GM21367 (cell line): ENCODE results near the gene RASL10A.
"Not testable (repeated sequence)": the region's sequence is repeated elsewhere in the genome, so short reads cannot be mapped to it uniquely, and the experiment has no call there.

ENCODE experiments used
- ATAC-seq: cut with Tn5 transposase; IDR thresholded peaks from one replicate; pipeline ENCODE4 v1.9.1; 2021; ENCODE audit not compliant: unreplicated experiment

RASL10A gene, protein sequence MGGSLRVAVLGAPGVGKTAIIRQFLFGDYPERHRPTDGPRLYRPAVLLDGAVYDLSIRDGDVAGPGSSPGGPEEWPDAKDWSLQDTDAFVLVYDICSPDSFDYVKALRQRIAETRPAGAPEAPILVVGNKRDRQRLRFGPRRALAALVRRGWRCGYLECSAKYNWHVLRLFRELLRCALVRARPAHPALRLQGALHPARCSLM

DNA sequence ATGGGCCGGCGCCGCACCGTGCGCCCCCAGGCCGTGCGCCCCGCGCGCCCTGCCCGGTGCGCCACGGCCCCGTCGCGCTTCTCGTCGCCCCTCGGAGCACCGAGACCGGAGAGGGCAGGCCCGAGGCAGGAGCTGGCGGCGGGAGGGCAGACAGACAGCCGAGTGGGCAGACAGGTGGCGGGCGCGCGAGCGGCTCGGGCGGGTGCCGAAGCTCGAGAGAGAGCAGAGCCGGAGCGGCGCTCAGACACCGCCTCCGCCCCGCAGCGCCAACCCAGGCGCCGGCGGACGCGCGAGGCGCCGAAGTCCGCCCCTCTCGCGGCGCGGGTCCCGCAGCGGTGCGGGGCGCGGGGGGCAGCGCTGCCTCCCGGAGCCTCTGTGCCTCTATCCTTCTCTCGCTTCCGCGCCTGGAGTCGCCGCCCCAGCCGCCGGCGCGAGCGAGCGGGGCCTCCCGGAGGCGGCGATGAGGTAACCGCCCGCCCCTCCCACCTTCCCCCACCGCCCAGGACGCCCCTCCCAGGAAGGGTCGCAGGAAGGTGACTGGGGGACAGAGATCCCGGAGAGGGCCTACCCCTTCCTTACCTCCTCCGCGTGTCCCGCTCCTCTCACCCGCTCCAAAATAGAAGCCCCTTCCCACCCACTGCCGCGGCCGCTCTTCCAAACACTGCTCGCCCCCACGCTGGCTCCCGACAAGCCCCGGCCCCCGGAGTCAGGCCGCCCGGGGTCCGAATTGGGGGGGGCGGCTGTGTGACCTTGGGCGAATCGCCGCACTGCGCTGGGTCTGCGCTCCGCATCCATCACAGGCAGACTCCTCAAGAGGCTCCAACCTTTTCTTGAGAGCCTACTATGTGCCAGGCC, at the start of gene RASL10A:
RASL10A (minus strand) TSS at position 412 of the 855 bp plus-strand sequence. CDS start 451 bp downstream, outside the sequence.
- ATAC-seq, result no peak

DNA sequence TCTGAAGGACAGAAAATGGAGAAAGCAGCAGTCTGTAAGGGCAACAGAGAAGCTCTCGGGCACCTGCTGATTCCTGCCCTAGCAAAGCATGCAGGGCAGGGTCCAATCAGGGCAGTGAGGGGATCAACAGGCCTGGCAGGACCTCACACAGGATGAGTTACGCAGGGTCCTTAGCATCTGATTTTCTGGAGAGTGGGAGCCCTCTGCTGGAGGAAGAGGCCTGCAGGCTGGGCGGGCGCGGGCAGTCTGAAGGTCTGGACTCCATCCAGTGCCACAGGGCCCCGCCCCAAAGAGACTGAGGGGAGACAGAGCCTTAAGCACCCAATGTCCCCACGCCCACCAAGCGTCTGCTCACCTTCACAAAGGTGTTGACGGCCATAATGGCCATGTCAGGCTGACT, 44.0 kb upstream of the RASL10A start:
- ATAC-seq, result no peak

DNA sequence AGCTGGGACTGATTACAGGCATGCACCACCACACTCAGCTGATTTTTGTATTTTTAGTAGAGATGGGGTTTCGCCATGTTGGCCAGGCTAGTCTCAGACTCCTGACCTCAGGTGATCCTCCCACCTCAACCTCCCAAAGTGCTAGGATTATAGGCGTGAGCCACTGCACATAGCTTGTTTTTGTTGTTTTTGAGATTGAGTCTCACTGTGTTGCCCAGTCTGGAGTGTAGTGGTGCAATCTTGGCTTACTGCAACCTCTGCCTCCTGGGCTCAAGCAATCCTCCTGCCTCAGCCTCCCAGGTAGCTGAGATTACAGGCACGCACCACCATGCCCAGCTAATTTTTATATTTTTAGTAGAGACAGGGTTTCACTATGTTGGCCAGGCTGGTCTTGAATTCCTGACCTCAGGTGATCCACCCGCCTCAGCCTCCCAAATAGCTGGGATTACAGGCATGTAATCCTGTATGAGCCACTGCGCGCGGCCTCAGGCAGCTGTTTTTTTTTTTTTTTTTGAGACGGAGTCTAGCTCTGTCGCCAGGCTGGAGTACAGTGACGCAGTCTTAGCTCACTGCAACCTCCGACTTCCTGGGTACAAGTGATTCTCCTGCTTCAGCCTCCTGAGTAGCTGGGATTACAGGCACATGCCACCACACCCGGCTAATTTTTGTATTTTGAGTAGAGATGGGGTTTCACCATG, 41.8 kb upstream of the RASL10A start:
- not testable (repeated sequence) for ATAC-seq

DNA sequence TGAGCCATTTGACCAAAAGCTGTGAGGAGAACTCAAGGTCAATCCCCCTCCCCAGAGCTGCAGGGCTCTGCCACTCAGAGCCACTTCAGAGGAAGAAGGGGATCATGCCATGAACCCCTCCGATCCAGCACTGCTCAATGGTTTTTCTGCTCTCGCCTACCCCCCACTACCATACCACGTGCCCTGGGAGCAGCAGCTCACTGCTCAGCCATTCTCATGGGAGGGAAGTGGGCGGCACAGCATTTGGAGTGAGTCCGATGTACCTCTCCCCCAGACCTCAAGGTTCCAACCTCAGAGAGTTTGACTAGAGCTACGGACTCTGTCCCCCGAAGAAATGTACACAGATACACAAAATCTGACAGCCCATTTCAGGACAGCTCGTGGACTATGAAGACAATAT, 38.4 kb upstream of the RASL10A start:
- no peak for ATAC-seq

DNA sequence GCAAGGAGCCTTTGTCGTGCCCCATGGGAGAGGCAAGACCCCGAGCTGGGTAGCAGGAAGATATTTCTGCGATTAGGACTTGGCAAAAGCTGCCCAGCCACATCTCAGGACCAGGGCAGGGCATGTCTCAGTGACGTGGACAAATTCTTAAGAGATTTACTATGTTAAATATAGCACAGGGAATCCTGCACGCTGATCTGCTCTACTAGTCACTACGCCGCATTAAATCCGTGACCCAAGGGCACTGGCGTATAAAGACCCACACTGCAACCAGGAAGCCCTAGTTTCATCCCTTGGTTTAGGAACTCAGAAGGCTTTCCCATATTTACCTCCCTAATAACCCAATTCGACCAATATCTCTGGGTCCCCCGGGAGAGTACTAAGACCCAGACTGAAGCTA, 37.8 kb upstream of the RASL10A start:
- no peak for ATAC-seq

DNA sequence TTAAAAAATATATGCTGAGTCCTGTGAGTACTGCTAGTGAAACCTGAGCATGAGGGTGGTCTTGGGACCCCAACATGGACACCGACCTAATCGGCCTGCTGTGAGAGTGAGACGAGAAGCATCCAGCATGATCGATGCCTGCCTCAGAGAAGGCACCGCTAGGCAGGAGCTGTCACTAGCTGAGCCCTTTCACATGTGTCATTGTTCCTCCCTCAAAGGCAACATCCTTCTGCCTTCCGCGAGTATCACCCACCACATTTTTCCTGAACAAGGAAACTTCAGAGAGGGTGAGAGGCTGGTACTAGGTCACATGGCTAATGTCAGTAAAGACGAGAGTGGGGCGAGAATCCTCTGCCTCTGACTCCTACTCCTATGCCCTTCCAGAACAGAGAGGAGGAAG, 37.3 kb upstream of the RASL10A start:
- no peak for ATAC-seq

DNA sequence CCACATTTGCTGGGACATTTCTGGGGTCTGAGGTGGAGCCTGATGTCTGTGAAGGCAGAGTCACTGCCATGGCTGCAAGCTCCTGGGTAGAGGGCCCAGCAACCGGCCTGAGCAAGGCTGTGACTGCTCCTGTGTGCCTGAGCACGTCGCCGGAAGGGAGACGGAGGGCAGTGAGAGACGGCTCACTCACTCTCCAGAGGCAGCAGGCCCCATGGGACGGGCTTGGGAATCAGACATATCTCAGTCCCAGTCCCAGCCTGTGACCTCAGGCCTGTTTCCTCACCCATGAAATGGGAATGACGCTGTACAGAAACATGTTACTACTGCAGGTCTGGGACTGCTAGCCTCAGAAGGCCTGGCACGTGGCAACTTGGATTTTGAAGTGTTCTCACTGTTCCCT, 36.4 kb upstream of the RASL10A start:
- no peak for ATAC-seq

DNA sequence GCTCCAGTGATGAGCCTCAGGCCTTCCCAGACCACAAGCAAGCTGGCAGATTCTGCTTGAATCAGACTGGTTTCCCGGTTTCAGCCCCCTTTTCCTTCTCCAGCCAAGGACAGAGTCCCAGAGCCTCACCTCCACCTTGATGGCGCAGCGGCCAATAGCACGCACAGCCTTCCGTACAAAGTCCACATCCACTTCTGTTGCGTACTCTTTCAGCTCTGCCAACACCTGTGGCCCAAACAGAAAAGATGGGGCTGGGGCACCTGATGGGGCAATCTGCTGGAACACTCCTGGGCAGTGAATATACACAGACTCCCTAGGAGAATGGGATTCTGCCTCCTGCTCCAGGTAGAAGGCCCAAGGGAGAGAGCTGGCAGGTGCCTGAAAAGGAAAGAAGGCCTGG, 35.5 kb upstream of the RASL10A start:
- ATAC-seq, result no peak

DNA sequence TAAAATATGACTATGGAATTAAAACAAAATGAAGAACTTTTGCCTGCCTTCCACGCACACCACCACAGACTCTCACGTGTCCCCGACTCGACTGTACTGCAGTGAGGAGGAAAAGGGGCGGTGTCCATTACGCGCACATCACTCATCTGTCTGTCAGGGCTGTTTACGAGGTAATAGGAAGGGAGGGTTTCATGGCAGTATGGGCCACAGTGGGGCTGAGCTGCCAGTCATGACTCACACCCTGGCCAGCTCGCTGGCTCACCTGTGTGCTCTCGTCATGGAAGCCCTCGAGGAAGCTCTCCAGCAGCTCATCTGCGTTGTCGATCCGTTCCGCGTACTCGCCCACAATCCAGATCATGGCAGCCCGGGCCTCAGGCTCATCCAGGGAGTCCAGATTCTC, 33.5 kb upstream of the RASL10A start:
- no peak for ATAC-seq

DNA sequence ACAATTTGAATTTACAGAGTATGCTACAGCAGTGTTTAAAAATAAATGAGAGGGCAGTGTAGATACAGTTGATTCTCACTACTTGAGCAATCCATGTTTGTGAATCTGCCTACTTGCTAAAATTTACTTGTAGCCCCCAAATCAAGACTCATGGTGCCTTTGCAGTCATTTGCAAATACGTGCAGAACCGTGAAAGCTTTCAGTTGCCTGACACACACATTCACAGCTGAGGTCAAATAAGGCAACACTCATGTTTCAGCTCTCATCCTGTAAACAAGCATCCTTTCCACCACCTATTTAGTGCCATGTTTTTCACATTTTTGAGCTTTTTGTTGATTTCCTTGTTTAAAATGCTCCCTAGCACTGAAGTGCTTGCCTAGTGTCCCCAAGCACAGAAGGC, 32.5 kb upstream of the RASL10A start:
- no peak for ATAC-seq

DNA sequence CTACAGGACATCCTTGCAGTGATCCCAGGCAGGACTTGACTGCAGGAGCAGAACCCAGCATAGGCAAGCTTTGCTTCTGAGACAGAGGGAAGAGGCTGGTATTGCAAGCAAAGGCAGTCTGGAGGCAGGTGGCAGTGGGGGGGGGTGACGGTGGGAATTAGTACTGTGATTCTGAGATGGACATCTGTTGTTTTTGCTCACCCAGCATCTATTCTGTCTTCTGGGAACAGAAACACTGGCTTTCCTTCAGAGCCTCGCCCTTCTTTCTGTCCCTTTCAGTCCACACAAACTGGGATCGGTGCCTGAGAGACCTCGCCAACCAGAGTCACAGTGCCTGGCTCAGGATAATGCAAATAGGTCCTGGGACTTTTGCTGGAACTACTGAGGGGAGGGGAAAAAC, 31.2 kb upstream of the RASL10A start:
- ATAC-seq, result no peak

DNA sequence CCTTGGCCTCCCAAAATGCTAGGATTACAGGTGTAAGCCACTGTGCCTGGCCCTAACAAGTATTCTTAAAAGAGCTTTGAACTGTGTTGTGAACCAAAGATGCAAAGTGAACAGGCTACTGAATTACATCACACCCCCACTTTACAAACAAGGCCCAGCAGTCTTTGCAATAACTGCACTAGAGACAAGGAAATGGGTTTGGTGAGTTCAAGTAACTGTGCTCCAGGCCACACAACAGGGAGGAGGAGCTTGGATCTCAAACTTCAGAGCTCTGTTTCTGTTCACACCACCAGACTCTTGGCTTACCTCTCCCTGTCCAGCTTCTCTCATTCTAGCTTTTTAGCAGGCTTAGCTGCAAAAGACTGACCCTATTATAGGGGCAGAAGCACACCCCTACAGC, 30.4 kb upstream of the RASL10A start:
- ATAC-seq, result no peak

DNA sequence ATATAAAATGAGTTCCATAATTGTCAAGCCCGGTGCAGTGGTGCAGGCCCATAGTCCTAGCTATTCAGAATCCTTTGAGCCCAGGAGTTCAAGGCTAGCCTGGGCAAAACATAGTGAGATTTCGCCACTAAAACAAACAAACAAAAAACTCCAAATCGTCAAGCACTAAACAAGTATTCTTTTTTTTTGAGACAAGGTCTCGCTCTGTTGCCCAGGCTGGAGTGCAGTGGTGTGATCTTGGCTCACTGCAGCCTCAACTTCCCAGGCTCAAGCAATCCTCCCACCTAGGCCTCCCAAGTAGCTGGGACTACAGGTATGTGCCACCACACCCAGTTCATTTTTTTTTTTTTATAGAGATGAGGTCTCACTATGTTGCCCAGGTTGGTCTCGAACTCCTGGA, 29.4 kb upstream of the RASL10A start:
- not testable (repeated sequence) for ATAC-seq

DNA sequence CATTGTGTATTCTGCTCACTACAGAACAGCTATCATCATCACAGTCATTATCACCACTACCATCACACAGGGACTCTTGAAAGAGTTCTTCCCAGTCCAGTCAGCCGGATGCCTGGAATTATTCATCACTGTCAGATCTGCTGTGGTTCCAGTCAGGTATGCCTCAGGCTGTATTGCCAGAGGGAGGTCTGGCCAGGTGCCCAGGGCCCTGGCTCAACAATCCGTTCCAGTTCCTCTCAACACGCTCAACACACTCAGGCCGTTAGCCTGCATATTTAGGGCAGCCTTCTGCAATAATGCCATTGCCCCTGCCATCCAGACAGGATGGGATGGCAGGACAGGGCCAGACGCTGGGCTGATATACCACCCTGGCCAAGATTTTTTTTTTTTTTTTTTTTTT, 28.6 kb upstream of the RASL10A start:
- ATAC-seq, result no peak

DNA sequence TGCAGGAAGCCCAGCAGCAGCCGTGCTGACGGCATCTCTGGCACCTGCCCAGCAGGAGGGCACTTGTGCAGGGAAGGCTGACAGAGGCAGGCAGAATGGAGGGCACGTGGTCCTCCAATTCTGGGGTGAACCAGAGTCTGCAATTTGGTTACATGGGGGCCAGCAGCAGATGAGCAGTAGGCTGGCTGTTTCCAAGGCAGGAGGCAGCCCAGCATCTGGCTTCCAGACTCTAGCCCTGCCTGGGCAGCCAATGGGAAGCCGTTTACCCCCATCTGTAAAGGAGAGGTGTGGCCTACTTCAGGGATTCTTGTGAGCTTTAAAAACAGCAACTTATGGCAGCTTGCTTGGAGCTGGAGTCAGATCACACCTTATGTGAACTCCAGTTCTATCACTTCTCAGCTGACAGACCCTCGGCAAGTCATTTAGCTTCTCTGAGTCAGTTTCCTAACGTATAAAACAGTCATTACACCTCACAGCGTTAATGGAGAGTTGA, 27.9 kb upstream of the RASL10A start:
- ATAC-seq, result no peak

DNA sequence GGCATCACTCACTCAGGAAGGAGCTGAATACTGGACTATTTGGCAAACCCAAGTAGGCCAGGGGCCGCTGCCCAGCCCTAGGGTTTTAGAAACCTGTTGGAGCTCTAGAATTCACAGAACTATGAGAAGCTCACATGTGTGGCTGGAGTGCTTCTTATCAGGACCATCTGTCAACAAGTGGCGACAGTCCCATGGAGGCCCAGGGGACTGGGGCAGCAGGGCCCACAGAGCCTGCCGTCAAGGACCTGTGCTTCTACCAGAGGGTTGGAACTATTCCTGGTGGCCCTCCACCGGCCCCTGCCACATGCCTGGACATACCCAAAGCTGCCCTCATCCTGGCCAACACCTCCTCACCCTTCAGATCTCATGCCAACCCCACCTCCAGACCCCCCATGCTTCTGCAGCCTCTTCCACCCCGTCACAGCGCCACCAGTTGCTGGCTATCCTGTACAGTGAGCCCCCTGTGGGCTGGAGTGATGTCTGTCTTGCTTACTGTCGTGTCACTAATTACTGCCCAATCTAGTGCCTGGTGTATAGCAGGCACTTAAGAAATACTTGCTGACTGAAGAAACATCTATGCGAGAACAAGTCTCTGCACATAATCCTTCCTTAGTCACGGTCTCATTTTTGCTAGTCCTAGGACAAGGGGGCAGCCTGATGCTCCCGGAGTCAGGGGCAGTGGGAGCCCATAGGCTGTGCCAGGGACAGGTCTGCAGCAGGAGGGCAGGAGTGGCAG, 27.2 kb upstream of the RASL10A start:
- ATAC-seq, result no peak

DNA sequence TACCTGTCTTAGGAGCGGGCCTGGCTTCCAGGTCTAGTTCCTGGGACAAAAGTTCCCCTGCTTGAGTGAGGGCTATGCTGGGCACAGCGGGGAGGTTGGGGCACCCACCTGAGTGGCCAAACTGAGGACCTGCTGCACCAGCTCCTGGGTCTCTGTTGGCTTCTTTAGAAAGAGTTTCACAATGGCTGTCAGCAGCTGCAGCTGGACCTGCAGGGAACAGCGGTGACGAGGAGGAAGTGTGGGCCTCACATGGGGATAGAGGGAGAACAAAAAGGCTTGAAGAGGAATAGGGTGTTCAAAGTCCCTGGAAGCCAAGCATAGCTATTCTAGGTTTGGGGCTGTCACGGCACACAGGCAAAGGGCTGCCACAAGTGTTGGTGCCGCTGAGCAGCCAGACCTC, 26.7 kb upstream of the RASL10A start:
- ATAC-seq, result no peak

DNA sequence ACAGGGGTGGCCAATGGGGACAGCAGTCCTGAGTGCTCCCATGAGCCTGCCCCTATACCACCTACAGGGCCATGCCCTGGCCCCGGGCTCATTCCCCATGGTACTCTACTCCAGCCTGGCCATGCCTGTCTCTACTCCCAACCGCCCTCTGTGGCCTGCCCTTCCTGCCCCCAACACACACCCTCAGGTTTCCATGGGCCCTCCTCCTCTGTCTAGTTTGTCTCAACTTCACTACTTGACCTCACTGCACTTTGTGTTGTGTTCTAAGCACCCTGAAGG, 26.3 kb upstream of the RASL10A start:
- no peak for ATAC-seq

DNA sequence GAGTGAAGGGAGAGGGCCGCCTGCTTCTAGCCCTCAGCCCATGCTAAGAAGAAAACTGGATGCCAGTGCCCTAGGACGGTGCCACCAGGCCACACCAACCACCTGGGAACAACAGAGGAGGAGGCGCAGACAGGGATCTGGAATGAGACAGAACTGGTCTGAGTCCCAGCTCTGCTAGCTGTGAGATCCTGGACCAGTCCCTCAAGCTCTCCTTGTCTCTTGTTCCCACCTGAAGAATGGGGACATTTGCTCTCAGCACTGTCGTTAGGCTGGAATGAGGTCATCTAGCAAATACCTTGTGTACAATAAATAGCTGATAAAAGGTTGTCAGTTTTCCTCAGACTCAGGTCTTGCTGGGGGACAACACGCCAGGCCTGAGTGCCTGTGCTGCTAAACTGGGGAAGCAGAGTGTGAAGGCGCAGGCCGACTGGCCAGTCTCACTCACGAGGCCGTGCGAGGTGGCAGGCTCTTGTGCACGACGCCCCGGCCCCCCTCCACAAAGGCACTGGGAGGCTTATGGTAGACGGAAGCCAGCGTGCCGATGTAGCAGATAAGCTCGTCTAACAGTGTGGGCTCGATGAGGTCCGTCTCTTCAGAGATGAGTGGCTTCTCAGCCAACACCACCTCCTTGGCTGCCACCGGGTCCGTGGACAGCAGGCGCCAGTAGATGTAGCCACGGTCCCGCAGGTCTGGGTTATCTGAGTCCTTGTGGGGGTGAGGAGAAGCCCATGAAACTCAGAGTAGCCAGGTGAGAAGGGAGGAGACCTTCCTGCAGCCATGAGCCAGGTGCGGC, 25.8 kb upstream of the RASL10A start:
- no peak for ATAC-seq

DNA sequence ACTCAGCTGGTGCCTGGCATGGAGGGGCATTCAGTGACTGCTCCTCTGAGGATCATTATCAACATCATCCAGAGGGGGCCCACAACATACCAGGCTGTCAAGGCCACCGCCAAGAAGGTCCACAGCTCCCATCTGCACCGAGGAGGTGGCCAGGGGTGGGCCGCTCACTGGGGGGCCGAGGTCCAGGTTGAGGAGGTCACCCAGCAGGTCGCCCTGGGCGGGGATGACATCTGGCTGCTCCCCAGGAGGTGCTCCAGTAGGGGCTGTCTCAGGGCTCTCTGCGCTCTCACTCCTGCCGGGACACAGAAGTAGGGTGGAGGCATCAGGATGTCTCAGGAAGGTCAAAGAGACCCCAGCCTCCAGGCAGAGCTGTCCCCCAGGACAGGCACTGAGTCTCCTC, 25.1 kb upstream of the RASL10A start:
- no peak for ATAC-seq
